HG03439 (cell line): ENCODE results near the gene PIEZO1.
"Not testable (repeated sequence)": the region's sequence is repeated elsewhere in the genome, so short reads cannot be mapped to it uniquely, and the experiment has no call there.

Experiments
- ATAC-seq: cut with Tn5 transposase; IDR thresholded peaks from one replicate; pipeline ENCODE4 v1.9.1; 2021; ENCODE audit warnings: mild to moderate bottlenecking, moderate library complexity; ENCODE audit not compliant: unreplicated experiment

The PIEZO1 gene

GRCh38 chr16:88678224-88678979 is 106.6 kb downstream of the PIEZO1 start:
- no peak for ATAC-seq

DNA sequence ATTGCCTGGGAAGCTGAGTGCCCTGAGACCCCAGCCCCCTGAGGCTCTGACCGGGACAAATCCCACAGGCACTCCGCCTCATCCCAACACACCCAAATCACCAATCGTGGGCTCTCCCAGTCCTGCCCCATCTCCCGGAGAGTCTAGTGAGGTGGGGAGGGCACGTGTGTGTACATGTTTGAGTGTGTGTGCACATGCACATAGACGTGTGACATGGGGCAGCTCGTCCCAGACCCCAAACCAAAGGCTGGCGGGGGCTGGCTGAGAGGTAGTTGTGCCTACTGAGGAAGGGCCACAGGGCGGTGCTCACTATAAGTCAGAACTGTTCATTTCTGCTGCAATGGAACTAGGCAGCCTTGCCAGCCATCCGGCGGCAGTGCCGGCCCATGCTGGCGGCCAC is 107.3 kb downstream of the PIEZO1 start:
- no peak for ATAC-seq

- no peak for ATAC-seq
Measured at GRCh38 chr16:88676502-88677242, 108.3 kb downstream of the PIEZO1 start.

- ATAC-seq, result no peak
Measured at GRCh38 chr16:88673716-88674379, 111.2 kb downstream of the PIEZO1 start.

DNA sequence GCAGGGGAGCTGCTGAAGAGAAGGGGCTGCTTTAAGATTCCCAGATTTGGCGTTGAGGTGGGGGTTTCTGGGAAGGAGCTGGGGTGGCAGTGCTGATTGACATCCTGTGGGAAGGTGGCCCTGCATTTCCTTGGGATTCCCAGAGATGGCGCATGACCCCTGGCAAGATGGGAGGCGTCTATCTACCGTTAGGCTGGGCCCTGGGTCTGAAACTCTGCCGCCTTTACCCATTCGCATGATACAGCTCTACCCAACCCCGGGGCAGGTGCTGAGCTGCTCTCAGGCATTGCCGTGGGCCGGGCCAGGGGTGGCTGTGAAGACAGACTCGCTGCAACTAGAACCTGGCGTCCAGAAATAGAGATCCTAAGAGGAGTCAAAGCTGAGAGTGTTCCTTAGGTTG is 112.2 kb downstream of the PIEZO1 start:
- ATAC-seq, result no peak

DNA sequence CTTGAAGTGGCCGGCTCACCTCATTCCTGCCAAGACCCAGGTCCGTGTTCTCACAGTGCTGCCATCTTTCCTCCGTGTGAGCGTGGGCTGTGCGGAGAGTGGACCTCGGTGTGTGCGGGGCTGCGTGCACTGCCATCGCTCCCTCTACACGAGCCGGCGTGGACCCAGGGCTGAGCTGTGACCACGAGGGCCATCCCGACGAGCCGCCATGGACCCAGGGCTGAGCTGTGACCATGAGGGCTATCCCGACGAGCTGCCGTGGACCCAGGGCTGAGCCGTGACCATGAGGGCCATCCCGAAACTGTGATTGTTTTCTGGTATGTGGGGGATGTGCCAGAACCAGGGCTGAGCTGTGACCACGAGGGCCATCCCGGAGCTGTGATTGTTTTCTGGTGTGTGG is 113.2 kb downstream of the PIEZO1 start:
- no peak for ATAC-seq

DNA sequence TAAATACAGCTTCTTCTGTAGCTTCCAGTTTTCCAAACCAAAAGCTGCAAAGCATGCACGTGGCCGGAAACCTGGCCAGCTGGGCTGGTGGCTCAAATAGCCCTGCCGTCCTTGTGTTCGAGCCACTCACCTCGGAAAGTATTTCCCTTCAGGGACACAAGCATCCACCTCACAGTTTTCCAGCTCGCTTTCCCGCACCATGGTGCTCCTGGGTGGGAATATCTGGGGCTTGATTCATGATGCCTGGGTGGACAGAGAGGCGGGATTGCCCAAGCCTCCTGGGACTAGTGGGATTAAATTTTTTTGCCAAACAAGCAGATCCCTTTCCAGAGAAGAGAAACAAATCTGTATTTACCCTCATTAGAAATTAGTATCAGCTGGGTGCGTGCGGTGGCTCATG is 115.0 kb downstream of the PIEZO1 start:
- no peak for ATAC-seq

DNA sequence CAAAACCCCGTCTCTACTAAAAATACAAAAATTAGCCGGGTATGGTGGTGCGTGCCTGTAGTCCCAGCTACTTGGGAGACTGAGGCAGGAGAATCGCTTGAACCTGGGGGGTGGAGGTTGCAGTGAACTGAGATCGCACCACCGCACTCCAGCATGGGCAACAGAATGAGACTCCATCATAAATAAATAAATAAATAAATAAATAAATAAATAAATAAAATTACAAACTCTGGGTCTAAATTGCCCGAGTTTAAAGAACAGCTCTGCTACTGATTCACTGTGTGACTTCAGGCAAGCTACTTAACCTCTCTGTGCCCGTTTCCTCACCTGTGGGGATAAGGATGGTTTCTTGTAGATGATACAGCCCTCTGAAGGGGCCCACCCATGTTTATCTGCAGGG is 115.5 kb downstream of the PIEZO1 start:
- ATAC-seq, result not testable (repeated sequence)

DNA sequence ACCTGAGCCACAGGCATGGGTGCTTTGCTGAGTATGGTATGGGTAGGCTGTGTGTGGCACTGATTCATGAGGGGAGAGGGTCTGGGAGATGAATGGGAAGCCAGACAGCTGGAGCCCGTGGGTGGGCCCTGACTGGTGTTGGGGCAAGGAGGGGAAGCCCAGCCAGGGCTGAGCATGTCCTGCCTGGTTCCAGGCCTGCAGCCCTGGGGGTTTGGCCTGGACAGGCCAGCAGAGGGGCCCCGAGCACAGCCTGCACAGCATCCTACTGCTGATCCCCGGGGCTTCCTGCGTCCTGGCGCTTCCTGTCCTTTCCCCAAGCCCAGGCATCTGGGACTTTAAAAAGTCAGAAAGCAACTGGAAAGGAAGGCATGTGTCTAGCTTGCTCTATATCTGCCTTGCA is 117.6 kb downstream of the PIEZO1 start:
- no peak for ATAC-seq

DNA sequence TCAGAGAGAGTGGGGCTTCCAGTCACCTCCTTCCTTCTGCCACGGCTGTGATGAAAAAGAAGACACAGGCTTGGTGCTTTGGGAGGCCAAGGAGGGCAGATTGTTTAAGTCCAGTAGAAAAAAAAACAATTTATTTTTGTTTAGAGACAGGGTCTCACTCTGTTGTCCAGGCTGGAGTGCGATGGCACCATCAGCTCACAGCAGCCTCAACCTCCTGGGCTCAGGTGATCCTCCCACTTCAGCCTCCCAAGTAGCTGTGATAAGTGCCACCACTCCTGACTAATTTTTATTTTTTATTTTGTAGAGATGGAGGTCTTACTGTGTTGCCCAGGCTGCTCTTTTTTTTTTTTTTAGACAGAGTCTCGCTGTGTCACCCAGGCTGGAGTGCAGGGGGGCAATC is 119.5 kb downstream of the PIEZO1 start:
- no peak for ATAC-seq
